Epithelial cell of proximal tubule (primary cell): Measurements from ENCODE around the gene CTIF. TPM values are rescaled to one million over a fixed set of nuclear protein-coding genes. Genes with fewer than 3 reads are reported as not detected.
A peak's percentile ranks its signal among the peaks of the same experiment; 100 is the strongest.

Source experiments
- DNase-seq: peaks from one replicate; pipeline ENCODE4 v3.0.0-alpha.2; 2011; ENCODE audit warnings: low read depth
- H3K4me3 ChIP-seq: 2 replicates; pipeline ENCODE4 v1.5.1; 2011; ENCODE audit warnings: low read depth, mild to moderate bottlenecking, low read length
- total RNA-seq: library from RNA; depleted of rRNA; stranded (reverse); fragments of >200 nt; gene quantifications from 2 replicates; pipeline ENCODE4 v1.2.3, GENCODE V29; 2015
- TF ChIP-seq, protein P1 (sequence below): conservative IDR thresholded peaks from 2 replicates; pipeline ENCODE4 v1.5.1; 2012; ENCODE audit warnings: low read depth, mild to moderate bottlenecking, low read length

Gene CTIF
- total RNA-seq, 1 donor from 2014 or later: 12.9 TPM

GRCh38 chr18:48541026-48541746, 2.4 kb downstream of the CTIF start:
- no peak for DNase-seq

DNA sequence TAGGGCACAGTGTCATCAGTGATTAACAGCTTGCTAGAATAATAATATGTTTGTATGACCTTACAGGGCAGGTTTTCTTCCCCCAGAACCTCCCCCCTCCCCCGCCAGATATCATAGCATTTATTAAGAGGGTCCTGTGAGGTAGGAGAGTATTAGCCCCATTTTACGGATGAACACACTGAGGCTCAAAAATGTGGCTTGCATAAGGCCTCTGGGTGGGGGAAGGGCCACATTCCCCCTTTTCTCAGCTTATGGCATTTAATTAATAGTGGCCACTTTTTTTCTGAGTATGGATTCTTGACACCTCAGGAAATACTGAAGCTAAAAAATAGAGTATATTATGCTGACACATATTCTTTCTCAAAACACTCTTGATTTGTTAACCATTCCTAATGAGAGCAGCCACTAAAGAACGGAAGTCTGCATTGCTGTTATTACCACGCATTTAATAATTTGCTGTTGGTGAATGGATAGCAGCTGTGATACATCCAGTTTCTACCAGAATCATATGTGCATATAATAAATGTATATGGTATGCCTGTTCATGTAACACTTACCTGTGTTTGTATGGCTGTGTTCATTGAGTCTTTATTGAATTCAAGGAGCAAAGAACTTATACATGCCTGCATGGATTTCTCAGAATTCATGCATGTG, 3.0 kb downstream of the CTIF start:
- peak overlapping the region; percentile 94 for H3K4me3 ChIP-seq
- DNase-seq: no peak
- TF ChIP-seq, protein P1, sequence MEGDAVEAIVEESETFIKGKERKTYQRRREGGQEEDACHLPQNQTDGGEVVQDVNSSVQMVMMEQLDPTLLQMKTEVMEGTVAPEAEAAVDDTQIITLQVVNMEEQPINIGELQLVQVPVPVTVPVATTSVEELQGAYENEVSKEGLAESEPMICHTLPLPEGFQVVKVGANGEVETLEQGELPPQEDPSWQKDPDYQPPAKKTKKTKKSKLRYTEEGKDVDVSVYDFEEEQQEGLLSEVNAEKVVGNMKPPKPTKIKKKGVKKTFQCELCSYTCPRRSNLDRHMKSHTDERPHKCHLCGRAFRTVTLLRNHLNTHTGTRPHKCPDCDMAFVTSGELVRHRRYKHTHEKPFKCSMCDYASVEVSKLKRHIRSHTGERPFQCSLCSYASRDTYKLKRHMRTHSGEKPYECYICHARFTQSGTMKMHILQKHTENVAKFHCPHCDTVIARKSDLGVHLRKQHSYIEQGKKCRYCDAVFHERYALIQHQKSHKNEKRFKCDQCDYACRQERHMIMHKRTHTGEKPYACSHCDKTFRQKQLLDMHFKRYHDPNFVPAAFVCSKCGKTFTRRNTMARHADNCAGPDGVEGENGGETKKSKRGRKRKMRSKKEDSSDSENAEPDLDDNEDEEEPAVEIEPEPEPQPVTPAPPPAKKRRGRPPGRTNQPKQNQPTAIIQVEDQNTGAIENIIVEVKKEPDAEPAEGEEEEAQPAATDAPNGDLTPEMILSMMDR: no peak

More at GRCh38 chr18:48541026-48541746, 2.4 kb downstream of the CTIF start:
- TF ChIP-seq, protein P1: no peak
- H3K4me3 ChIP-seq: peak overlapping the region; percentile 94

DNA sequence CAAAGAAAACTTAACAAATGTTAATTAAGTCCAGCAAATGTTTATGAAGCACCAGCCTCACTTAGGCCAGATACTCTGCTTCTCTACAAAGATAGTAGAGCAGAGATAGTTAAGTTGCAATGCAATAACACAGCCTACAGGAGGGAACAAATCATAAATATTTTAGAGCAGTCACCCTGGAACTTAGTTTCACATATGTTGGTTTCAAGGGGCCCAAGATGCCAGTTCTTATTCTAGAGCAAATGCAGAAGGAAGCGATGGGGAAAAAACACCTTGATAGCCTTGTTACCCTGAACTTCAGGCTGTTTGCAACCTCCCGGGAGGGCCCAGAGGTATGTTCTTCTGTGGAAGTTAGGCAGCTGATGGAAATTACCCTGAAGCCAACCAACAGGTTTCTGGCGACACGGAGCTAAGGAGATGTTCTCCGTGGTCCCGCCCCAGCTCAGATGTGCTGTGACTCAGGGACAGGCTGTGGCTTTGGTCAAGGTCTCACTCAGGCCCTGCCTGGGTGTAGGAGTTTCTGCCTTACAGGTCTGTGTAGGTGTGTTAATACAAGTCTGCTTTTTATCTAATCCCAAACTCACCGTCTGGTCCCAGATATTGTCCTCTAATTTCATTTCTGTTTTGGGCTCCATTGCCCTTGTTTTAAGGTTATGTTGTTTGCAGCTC, 3.8 kb downstream of the CTIF start:
- no peak for DNase-seq
- TF ChIP-seq, protein P1: no peak
- H3K4me3 ChIP-seq: no peak overlapping the region

- DNase-seq: no peak
- no peak overlapping the region for H3K4me3 ChIP-seq
- TF ChIP-seq, protein P1: no peak
These were observed 4.4 kb downstream of the CTIF start for GRCh38 chr18:48543228-48543627.

DNA sequence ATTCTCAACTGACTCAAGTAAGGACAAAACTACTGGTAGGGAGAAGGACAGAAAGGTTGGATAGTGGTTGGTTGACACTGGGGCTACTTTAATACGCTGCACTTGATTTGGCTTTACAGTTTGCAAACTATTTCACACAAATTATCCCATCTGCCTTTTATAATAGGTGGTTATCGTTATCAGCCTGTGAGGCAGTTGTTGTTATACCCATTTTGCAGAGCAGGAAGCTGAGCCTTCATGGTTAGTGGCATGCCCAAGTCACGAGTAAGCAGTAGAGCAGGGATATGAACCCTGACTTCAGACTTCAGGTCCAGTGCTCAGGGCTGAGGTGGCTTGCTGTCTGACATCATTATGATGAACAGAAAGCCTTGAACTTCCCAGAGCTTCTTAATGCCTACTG, 5.3 kb downstream of the CTIF start:
- no peak overlapping the region for H3K4me3 ChIP-seq
- no peak for DNase-seq
- TF ChIP-seq, protein P1: no peak

DNA sequence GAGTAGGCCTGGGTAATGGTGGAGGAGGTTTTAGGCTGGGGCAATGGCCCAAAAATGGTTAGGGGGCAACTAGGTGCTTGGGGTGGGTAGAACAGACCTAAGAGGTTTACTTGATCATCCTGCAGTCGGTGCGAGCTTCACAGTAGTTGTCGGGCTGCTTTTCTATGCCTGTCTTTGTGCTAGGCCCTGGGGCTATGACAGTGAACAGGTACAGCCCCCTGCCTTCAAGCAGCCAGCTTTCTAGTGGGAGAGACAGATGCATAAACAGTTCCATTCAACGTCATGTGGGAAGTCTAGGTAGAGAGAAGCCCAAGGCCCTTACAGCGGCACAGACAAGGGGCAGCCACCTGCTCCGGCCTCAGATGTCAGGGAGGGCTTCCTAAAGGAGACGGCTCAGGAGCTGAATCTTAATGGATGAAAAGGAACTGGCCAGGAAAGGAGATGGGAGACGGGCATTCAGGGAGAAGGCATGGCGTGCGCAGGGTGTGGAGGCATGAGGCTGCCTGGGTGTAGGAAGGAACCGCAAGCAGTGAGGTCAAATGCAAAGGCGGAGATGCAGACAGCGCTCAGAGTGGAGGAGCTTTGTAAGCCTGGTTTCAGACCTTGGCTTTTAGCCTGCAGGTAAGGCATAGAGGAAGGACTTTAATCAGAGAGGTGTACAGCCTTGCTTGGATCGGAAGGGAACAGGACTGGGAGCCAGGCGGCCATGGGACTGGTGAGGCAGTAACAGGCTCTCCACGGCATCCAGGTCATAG, 6.0 kb downstream of the CTIF start:
- no peak for DNase-seq
- TF ChIP-seq, protein P1: no peak
- no peak overlapping the region for H3K4me3 ChIP-seq
